GM12865 (cell line): ENCODE measurements around the gene PUM1.
"Not testable (repeated sequence)": the region's sequence is repeated elsewhere in the genome, so short reads cannot be mapped to it uniquely, and the experiment has no call there.

Source experiments
- DNase-seq: peaks from one replicate; pipeline ENCODE4 v3.0.0; 2010; ENCODE audit warnings: low read depth
- H3K4me3 ChIP-seq: 2 replicates; pipeline ENCODE4 v1.5.1; 2011; ENCODE audit warnings: mild to moderate bottlenecking, low read depth, low read length, control low read depth
- TF ChIP-seq, protein P1 (sequence below): IDR thresholded peaks from 2 replicates; pipeline ENCODE4 v1.5.1; 2011; ENCODE audit warnings: low read length, control low read depth, low read depth, inconsistent platforms; ENCODE audit not compliant: insufficient read depth; ENCODE audit errors: missing control alignments

The PUM1 gene

DNA sequence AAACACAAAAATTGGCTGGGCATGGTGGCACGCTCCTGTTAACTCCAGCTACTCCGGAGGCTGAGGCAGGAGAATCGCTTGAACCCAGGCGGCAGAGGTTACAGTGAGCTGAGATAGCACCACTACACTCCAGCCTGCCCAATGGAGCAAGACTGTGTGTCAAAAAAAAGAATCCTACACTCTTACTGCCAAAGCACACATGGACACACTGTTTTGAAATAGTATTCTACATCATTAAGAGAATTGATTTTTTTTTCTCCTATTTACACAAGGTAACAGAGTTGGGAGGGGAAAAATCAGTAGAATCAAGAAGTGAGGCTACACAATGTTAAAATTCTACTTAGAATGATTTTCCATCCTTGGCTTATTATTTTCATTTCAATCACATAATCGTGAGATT is 114.8 kb downstream of the PUM1 start:
- TF ChIP-seq, protein P1, sequence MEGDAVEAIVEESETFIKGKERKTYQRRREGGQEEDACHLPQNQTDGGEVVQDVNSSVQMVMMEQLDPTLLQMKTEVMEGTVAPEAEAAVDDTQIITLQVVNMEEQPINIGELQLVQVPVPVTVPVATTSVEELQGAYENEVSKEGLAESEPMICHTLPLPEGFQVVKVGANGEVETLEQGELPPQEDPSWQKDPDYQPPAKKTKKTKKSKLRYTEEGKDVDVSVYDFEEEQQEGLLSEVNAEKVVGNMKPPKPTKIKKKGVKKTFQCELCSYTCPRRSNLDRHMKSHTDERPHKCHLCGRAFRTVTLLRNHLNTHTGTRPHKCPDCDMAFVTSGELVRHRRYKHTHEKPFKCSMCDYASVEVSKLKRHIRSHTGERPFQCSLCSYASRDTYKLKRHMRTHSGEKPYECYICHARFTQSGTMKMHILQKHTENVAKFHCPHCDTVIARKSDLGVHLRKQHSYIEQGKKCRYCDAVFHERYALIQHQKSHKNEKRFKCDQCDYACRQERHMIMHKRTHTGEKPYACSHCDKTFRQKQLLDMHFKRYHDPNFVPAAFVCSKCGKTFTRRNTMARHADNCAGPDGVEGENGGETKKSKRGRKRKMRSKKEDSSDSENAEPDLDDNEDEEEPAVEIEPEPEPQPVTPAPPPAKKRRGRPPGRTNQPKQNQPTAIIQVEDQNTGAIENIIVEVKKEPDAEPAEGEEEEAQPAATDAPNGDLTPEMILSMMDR: no peak
- DNase-seq: no peak
- no peak overlapping the region for H3K4me3 ChIP-seq

DNA sequence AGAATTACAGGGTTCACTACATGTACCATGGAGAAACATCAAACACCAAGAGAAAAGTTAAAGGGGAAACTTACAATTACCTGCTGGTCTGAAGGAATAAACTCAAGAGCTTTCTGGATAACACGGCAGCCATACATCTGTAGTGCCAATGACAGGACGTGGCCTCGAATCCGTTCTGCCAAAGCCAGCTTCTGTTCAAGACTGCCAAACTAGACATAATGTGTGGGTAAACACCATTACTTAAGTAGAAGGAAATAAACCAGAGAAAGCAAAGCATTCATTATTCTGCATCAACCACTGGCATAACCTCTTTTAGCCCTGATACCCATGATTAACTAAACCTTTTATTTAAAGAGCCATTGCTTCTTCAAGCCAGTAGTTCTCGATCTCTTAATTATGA is 115.5 kb downstream of the PUM1 start:
- H3K4me3 ChIP-seq: no peak overlapping the region
- no peak for DNase-seq
- TF ChIP-seq, protein P1: no peak

DNA sequence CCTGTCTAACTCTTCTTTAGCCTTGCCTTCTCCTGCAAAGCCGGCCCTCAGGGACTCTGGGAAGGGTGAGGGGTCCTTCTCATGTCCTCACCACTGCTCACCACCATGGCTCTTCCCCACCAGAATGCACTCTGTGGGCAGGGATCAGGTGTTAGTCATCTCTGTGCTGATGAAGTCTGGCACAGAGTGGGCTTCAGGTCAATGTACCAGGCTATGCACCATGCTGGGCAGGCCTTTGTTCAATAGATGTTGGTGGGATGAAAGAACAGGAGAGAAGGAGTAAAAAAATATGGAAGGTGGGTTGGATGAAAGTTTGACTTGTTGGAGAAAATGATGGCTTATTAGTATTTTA is 116.1 kb downstream of the PUM1 start:
- not testable (repeated sequence) for DNase-seq, H3K4me3 ChIP-seq

DNA sequence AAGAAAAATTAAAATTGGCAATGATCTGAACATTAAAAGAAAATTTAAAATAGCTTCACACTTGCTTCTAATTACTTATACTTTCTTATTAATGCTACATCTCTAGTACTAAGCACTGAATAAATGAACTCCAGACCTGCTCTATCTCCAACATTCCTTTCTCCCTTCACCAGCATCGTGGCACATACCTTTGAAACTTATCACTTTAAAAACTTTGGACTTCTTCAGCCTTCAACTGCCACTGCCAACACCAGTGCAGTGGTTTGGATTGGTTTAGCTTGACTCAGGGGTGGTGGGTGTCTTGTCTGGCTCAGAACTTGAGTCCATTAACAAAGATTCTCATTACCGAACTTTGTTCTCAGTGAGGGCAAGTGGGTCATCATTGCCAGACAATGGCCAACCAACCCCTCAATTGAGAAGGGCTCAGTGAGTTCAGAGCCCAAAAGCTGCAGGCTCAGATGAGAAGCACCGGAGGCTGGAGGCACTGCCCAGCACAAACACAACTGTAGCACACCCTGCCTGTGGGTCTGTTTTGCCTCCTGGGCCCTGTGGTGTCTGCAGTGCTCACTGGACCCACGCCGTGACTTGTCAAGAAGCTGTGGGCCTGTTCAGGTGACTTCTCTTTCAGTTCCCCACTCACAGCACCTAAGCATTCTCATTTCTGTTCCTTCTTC is 116.6 kb downstream of the PUM1 start:
- DNase-seq: not testable (repeated sequence)

DNA sequence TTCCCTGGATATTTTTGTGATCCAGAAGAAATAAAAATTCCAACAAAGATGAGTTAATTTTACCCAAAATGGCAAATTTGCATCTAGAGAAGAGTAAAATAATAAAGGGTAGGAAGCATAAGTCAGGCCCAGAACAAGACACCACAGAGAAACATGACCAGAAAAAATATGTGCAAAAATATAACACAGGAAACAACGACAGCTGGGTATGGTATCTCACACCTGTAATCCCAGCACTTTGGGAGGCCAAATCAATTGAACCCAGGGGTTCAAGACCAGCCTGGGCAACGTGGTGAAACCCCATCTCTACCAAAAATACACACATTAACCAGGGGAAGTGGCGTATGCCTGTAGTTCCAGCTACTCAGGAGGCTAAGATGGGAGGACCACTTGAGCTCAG is 117.2 kb downstream of the PUM1 start:
- no peak for DNase-seq
- TF ChIP-seq, protein P1: no peak
- H3K4me3 ChIP-seq: no peak overlapping the region

More for the DNA sequence above, 116.6 kb downstream of the PUM1 start:
- H3K4me3 ChIP-seq: not testable (repeated sequence)

DNA sequence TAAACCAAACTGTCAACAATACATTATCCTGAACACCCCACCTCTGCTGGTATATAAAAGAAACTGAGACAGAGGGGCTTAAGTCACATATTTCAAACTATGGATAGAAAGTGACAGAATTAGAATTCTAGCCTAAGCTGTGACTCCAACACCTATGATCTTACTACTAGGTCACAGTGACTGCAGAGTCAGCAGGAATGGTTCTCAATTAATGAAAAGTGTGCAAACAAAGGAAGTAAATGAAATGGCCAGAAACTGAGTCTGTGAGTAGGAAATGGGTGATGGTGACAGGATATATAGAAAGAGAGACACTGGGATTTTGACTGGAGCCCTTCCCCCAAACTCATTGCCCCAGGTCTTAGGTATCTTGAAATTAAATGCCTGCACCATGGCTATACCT is 118.3 kb downstream of the PUM1 start:
- H3K4me3 ChIP-seq: no peak overlapping the region
- DNase-seq: no peak
- TF ChIP-seq, protein P1: no peak

DNA sequence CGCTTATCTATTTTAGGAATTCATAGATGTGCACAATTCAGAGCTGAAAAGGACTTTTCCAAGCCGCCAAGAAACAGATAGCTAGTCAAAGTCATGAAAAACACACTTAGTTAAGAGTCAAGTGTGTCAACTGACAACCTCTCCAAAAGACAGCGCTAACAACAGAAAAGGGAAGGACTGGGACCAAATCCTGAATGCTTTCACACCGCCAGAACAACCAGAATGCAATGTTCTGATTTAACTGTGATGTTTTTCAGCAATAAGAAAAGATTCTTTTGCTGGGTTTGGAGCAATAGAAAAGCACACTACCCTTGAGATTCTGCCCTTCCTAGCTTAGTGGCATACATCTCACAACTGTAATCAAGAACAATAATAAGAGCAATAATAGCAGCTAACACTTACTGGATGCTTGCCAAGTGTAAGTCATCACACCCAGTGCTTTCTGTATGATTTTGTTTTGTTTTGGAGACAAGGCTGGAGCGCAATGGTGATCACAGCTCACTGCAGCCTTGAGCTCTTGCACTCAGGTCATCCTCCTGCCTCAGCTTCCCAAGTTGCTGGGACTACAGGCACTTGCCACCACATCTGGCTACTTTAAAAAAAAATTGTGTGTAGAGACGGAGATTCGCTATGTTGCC is 123.1 kb downstream of the PUM1 start:
- DNase-seq: no peak
- TF ChIP-seq, protein P1: no peak
- no peak overlapping the region for H3K4me3 ChIP-seq

DNA sequence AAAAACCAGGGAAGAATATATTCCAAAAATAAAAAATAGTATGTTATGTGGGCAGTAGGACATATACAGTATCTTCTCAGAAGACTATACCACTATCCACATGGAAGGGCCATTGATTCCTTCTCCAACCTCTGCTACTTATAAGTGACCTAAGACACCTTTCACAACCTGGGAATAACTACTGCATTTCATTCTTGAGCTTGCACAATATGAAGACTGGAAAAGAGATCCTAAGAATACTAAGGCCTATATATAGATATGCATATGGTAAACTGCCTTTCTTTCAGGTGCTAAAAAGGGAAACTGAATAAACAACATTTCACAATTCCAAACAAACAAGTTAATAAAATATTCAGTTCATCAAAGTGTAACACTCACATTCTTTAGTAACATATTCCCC is 125.0 kb downstream of the PUM1 start:
- no peak for DNase-seq
- TF ChIP-seq, protein P1: no peak
- no peak overlapping the region for H3K4me3 ChIP-seq
